ENCODE data around the gene TSEN15.
"Not testable (repeated sequence)": the region's sequence is repeated elsewhere in the genome, so short reads cannot be mapped to it uniquely, and the experiment has no call there.

Gene TSEN15

DNA sequence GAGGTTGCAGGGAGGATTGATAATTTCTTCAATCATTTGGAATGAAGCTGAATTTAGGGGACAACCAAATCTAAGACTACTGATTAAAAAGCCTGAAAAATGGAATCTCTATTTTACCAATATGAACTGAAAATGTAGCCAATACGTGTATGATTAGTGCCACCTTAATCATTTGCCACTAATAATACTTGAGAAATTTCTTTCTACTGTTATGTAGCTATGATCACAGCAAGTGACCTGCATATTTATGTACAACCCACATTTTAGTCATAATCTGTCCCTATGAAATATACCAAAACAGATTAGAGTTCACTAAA is 20.5 kb upstream of the TSEN15 start:
- in situ Hi-C loops (cut with MboI; ENCODE audit: low sequenced_read_pairs), result loop anchor here (10.0 kb wide), 1 partner anchor 86 kb away; no protein-coding TSS in a partner anchor

DNA sequence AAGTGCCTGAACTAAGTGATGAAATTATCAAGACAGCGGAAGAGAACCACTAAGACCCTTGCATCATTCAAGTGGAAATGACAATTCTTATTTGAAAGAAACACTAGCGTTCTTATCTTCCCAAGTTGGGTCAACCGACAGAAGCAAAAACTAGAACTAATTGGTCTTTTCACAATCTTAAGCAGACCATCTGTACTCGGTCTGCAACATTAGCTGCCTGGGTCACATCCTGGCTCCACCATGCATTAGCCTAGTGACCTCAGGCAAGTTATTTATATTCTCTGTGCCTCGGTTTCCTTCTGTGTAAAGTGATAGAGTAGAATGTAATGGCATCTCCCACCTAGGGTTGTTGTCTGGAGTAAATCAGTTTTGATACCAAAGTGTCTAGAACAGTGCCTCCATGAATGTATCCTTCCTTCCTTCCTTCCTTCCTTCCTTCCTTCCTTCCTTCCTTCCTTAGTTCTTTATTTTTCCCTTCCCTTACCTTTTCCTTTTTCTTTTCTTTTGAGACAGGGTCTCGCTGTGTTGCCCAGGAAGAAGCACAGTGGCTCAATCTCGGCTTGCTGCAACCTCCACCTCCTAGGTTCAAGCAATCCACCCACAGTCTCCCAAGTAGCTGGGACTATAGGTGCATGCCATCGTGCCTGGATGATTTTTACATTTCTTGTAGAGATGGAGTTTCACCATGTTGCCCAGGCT is 20.0 kb upstream of the TSEN15 start:
- in situ Hi-C loops (cut with MboI; ENCODE audit: low sequenced_read_pairs), result loop anchor here (10.0 kb wide), 1 partner anchor 87 kb away; no protein-coding TSS in a partner anchor

DNA sequence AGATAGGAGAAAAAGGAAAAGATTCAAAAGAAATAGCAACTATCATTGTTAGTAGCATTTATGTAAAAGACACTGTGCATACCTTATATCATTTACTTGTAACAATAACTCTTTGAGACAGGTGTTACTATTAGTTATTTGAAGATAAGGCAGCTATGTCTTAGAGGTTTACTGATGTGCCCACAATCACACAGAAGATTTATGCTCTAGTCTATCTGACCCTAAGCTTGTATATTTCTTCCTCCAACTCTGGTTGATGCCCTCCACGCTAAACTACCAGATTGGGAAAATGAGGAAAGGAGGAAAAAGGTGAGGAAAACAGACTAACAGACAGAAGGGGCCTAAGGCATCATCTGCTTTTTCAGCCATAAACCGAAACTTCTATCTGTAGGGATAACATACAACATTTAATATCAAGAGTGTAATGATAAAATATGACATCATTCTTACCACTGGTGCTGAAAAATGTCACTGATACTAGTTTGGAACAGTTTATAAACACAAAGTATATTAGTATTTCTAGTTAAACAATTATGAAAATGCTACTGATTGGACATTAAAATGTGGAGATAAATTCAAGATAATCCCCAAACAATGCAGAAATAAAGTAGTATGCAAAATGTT is 19.1 kb upstream of the TSEN15 start:
- in situ Hi-C loops (cut with MboI; ENCODE audit: low sequenced_read_pairs), result loop anchor here (10.0 kb wide), 1 partner anchor 88 kb away; no protein-coding TSS in a partner anchor

DNA sequence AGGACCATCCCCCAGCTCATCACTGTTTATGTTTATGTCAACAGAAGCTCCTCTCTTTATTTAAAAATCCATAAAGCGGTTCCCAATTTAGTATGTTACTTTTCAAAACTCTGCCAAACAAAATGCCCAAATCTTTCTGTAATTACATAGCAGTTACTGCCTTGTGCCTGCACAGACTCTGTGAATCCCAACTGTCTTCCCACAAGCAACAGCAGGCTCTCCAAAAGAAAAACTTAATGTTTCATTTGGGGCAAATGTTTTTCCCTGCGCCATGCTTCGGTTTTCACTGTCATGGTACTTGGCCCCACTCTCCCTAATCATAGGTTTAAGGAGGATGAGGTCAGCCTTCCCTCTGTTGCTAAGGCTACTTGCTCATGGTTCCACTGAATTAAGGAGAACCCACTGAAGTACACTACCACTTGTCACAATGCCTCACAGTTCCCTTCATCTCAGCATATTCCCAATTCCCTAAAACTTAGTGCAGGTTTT is 18.6 kb upstream of the TSEN15 start:
- in situ Hi-C loops (cut with MboI; ENCODE audit: low sequenced_read_pairs), result loop anchor here (10.0 kb wide), 1 partner anchor 88 kb away; no protein-coding TSS in a partner anchor

DNA sequence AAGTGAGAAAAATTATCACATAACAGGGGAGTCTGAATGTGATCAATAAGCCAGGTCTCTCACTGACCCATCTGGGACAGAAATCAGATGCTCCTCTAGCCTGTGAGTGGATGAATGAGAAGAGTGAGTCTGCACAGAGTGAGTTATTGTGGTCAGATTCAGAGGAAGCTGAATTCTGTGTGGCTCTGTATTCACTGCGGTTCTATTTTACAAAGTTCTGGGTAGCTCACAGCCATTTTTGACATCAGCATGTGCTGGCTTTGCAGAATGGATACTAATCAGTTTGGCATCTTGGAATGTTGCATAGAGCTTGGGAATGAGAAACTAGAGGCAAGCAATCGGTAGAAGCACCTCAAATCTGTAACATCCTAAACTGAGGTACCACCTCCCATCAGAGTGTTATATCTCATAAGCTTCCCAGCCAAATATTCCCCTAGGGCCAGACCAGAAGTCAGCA is 17.8 kb upstream of the TSEN15 start:
- in situ Hi-C loops (cut with MboI; ENCODE audit: low sequenced_read_pairs), result loop anchor here (10.0 kb wide), 1 partner anchor 89 kb away; no protein-coding TSS in a partner anchor

DNA sequence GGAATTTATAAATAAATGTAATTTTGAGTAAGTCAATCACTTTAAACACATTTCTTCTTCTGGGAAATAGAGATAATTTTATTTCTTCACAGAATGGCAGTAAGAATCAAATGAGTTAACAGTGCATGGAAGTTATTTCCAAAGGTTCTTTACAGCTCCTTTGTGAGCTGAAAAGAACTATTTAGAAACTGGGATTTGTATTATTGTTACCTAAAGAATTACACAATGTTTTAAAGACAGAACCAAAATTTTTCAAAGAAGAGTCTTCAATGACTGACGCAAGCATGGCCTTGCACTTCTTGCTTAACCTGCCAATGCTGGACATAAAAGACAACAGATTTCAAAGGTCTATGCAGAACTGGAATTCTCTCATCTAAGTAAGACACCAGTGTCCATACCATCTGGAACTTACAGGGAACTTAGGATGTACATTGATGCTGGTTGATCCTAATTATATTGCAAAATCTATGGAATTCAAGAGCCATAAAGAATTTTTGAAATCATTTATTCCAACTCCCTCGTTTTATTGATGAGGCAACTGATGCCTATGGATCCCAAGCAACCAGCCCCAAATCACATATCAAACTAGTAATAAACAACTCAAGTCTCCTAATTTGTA is 16.7 kb upstream of the TSEN15 start:
- in situ Hi-C loops (cut with MboI; ENCODE audit: low sequenced_read_pairs), result loop anchor here (10.0 kb wide), 1 partner anchor 90 kb away; no protein-coding TSS in a partner anchor

DNA sequence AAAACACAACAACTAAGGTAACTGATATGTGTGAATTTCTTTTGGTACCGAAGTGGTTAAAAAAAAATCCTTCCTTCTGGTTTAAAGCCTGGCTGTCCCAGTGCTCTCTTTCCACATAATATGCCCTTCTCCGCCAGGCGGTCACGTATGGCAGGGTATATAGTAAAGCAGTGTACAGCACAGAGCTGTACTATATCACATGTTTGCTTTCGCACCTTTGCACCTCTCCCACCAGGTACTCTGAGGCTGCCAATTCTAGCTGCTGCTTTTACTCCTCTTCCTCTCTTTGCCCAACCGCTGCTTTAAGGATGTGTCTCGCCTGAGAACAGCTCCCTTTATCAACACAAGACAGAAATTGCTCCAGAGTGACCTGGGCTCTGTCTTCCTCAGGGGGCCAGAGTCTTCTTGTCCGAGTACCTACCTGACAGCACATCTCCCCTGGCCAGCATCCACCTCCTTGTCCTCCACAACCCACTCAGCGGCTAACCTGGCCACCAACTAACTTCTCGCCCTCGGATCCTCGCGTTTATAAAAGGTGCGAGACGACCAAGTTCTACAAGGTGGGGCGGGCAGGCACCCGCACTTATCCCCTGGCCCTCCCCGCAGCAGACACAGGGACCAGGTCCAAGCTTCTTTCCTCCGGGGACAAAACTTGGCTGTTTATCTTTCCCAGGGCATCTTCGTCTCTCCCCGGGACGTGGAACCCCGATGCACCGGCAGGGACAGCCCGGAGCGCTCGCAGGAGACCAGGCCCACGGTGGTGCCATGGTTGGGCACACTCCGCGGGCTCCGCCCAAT is 15.6 kb upstream of the TSEN15 start:
- in situ Hi-C loops (cut with MboI; ENCODE audit: low sequenced_read_pairs), result loop anchor here (10.0 kb wide), 1 partner anchor 91 kb away; no protein-coding TSS in a partner anchor

DNA sequence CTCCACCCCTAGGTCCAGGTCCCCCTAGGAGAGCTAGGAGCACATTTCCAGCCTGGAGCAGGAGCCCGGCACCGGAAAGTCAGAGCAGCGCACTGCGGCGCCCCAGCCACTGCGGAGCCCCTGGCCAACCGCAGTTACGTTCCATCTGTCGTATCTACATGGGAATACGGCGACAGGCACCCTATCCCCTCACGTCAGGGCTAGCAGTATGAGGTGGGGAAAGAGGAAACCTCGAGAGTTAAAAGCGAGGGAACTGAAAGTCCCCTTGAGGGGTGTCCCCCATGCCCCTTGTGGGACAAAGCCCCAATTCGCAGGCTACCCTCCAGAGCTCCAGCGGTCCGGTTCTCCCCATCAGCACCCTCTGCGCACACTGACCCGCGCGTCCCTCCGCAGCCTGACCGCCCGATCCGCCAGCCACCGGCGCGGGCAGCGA is 15.0 kb upstream of the TSEN15 start:
- in situ Hi-C loops (cut with MboI; ENCODE audit: low sequenced_read_pairs), result loop anchor here (10.0 kb wide), 1 partner anchor 92 kb away; no protein-coding TSS in a partner anchor

DNA sequence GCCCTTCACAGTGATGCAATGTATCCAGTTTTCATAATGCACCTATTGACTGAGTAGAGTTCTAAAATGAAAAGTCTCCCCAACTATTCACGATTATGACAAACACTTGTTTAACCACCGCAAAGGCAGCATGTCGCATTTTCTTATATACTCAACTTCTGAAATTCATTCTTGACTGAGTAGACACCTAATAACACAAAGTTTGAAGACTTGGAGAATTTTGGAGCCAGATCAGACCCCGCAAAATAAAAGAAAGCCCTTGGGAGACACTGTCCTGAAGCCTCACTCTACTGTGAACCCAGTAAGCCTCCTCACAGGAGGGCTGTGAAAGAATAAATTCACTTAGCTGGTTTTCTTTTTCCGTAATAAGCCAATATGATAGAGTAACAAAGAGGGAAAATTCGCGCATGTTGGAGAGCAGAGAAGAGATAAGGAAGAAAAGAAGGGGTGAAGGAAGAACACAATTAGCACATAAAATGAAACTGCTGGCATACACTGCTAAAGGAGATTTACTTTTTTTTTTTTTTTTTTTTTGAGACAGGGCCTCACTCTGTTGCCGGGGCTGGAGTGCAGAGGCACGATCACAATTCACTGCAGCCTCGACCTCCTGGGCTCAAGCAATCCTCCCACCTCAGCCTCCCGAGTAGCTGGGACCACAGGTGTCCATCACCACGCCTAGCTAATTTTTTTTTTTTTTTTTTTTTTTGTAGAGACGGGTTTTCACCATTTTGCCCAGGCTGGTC is 13.5 kb upstream of the TSEN15 start:
- in situ Hi-C loops (cut with MboI; ENCODE audit: low sequenced_read_pairs), result loop anchor here (10.0 kb wide), 1 partner anchor 93 kb away; no protein-coding TSS in a partner anchor

DNA sequence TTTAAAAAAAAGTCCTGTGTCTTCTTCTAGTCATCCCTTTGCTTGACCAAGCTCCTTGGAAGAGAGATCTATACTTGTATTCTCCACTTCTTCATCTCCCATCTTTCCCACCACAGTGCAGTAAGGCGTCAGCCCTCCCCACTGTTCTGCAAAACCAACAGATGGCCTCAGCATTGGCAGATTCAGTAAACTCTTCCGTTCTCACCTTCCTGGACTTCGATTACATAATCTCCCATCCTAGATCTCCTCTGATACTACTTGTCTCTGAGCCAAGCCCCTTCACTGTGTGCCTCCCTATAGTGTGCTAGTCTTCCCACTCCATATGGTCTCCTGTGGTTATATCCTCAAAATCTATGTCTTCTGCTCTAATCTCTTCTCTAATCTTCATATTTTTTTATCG is 12.4 kb upstream of the TSEN15 start:
- in situ Hi-C loops (cut with MboI; ENCODE audit: low sequenced_read_pairs), result loop anchor here (10.0 kb wide), 1 partner anchor 94 kb away; no protein-coding TSS in a partner anchor

DNA sequence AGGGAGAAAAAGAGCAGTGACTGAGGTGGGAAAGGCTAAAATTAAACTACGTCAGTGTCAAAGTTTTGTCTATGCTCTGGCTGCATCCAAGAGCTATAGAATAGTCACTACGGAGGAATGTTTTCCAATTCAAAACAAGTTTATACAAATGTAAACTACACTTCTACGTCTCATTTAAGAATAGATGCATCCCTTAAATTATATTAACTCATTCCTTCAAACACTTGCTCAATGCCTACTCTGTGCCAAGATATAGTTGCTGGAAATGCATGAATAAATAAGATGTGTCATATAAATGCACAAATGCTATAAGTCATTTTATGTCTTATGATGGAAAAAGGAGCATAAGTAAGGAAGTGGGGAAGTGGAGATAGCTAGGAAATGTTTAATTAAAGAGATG is 9.8 kb upstream of the TSEN15 start:
- in situ Hi-C loops (cut with MboI; ENCODE audit: low sequenced_read_pairs), result no loop called here

DNA sequence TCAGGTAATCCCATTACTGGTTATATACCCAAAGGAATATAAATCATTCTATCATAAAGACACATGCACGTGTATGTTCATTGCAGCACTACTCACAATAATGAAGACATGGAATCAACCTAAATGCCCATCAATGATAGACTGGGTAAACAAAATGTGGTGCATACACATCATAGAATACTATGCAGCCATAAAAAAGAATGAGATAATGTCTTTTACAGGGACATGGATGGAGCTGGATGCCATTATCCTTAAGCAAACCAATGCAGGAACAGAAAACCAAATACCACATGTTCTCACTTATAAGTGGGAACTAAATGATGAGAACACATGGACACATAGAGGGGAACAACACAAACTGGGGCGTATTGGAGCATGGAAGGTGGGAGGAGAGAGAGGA is 8.2 kb upstream of the TSEN15 start:
- in situ Hi-C loops (cut with MboI; ENCODE audit: low sequenced_read_pairs), result not testable (repeated sequence)

DNA sequence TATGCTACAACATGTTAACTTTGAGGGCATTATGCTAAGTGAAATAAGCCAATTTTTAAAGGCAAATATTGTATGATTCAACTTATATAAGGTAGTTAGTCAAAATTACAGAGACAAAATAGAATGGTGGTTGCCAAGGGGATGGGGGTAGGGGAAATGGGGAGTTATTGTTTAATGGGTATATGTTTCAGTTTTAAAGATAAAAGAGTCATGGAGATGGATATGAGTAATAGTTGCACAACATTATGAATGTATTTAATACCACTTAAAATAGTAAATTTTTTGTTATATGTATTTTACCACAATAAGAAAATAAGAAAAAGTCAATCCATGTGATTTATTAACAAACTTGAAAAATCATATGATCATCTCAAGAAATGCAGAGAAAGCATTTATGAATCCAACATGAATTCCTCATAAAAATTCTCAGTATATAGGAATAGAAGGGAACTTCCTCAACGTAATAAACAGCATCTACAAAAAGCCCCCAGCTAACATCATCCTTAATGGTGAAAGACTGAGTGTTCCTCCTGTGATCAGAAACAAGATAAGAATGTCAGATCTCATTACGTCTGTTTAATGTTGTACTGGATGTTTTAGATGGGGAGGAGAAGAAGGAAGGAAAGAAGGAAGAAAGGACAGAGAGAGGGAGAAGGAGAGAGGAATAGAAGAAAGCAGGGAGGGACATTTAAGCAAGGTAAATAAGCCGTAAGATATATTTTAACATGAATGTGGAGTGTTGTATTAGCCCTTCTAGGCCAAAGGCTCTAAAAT is 6.7 kb upstream of the TSEN15 start:
- in situ Hi-C loops (cut with MboI; ENCODE audit: low sequenced_read_pairs), result no loop called here

DNA sequence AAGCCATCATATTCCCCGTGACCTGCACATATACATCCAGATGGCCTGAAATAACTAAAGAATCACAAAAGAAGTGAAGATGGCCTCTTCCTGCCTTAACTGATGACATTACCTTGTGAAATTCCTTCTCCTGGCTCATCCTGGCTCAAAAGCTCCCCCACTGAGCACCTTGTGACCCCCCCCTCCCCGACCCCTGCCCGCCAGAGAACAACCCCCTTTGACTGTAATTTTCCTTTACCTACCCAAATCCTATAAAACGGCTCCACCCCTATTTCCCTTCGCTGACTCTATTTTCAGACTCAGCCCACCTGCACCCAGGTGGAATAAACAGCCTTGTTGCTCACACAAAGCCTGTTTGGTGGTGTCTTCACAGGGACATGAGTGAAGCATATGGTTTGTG is 4.0 kb upstream of the TSEN15 start:
- in situ Hi-C loops (cut with MboI; ENCODE audit: low sequenced_read_pairs), result not testable (repeated sequence)

DNA sequence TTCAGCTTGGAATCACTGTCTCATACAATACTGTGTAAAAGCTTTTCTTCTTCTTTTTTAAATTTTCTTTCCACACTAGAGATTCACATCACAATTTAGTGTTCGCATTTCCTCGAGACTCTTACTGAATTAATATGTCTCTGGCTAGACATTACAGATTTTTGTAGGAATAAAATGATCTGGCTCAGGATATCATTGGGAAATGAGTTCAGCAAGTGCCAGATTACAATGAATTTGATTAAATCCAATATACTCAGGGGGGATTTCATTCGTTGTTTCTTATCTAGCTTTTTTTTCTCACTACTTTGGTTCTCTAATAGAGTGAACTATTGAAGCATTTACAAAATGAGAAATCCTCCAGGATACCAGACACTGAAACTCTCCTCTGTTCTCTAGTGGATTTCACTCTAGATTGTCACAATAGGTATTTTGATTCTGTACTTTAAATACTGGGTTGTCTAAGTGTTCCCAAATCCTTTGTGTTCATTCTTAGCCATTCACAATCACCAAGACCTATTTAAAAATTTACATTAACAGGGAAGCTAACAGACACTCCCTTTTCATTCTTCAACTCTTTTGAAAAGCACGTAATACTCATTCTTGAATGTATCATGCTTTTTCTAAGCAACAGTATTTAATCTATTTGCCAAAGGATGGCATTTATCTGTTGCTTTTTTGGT is 2.8 kb upstream of the TSEN15 start:
- in situ Hi-C loops (cut with MboI; ENCODE audit: low sequenced_read_pairs), result no loop called here

DNA sequence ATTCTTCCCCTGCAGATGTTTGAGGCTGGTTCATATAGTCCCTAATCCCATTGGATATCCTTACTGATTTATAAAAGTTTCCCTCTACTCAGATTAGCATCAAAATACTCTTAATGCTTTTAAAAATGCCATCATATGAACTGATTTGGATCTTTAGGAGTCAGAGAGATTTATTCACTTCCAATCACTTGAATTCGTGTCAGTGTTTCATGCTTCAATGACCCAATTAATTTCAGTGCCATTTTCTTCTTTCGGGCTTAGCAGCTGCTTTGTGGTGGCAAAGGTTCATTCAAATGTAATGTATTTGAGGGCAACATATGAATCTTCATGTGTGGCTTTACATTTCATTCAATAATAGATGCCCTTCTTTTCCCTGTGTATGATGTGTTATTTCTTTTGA is 2.2 kb upstream of the TSEN15 start:
- in situ Hi-C loops (cut with MboI; ENCODE audit: low sequenced_read_pairs), result no loop called here

DNA sequence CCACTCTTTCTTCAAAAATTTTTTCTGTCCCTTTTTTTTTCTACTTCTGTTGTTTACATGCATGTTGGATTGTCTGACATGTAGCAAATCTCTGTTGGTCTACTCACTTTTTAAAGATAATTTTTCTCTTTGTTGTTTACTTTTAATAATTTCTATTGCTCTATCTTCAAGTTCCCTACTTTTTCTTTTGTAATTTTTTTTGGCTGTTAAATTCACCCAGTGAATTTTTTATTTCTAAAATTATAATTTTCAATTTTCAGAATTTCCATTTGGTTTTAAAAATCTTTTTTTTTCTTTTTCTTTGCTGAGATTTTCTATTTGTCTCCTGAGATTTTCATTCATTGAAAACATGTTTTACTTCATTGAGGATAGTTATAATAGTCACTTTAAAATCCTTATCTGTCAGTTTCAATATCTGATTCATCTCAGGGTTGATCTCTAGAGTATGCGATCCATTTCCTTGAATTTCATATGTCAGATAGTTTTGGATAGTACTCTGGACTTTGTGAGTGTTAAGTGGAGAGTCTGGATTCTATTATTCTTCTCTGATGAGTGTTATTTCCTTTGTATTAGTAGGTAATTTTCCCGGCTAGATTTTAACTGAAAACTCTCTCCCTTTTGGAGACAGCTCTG is 1.6 kb upstream of the TSEN15 start:
- in situ Hi-C loops (cut with MboI; ENCODE audit: low sequenced_read_pairs), result no loop called here

DNA sequence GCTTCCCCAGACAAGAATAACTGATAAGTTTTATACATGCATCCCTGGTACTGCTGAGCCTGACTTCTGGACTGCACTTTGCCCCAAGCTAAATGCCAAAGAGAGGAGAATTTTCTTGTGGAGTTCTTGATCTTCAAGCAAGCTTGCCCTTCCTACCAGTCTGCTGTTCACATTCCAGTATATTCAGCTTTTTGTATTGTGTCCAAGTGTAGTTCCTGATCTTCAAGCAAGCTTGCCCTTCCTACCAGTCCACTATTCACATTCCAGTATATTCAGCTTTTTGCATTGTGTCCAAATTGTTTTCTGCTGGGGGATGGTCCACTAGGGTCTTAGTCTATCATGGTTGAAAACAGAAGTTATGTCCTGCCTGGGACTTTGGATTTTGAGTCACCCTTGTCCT is 894 bp upstream of the TSEN15 start:
- in situ Hi-C loops (cut with MboI; ENCODE audit: low sequenced_read_pairs), result no loop called here

Measured in HL-60/S4 (cell line).